Coronary artery (tissue), 2 donors: ENCODE results near the gene KCNMB2.

Source experiments
- DNase-seq: peaks from one replicate; pipeline ENCODE4 v3.0.0-alpha.2; 2017; ENCODE audit warnings: low spot score
- H3K27ac ChIP-seq, 2 donors: fragments of 200-600 bp; sonication (generic); one replicate each; pipeline ENCODE4 v1.5.1; 2016 to 2019
- H3K4me3 ChIP-seq: fragments of 200-600 bp; sonication (generic); 2 replicates; pipeline ENCODE4 v1.5.1; 2016; ENCODE audit warnings: mild to moderate bottlenecking, moderate library complexity
- CTCF ChIP-seq: fragments of 200-600 bp; sonication (generic); IDR thresholded peaks from one replicate; pipeline ENCODE4 v1.5.1; 2019; ENCODE audit warnings: antibody characterized with exemption

The KCNMB2 gene

GRCh38 chr3:178822722-178823121, 286.5 kb downstream of the KCNMB2 start:
- no peak for DNase-seq
- Histone ChIP-seq H3K27ac (peak overlapping the region; percentile 22 to 72), H3K4me3 (no peak overlapping the region)
- TF ChIP-seq CTCF: no peak

- Histone ChIP-seq H3K27ac (peak overlapping the region; percentile 22 to 72), H3K4me3 (no peak overlapping the region)
- no peak for DNase-seq
- TF ChIP-seq CTCF: no peak
These were observed 286.9 kb downstream of the KCNMB2 start for GRCh38 chr3:178823150-178823549.

- TF ChIP-seq CTCF: no peak
- no peak for DNase-seq
- Histone ChIP-seq H3K27ac (peak overlapping the region; percentile 22 to 72), H3K4me3 (no peak overlapping the region)
These were observed 287.5 kb downstream of the KCNMB2 start for GRCh38 chr3:178823591-178824246.

- no peak overlapping the region for H3K27ac ChIP-seq
- no peak for TF ChIP-seq CTCF
- DNase-seq: no peak
These were observed 290.3 kb downstream of the KCNMB2 start for GRCh38 chr3:178826435-178827123.

GRCh38 chr3:178827285-178827856, 291.1 kb downstream of the KCNMB2 start:
- no peak for TF ChIP-seq CTCF
- Histone ChIP-seq H3K27ac (no peak overlapping the region), H3K4me3 (no peak overlapping the region)
- no peak for DNase-seq

More at GRCh38 chr3:178826435-178827123, 290.3 kb downstream of the KCNMB2 start:
- H3K4me3 ChIP-seq: no peak overlapping the region

- Histone ChIP-seq H3K27ac (no peak overlapping the region), H3K4me3 (no peak overlapping the region)
- no peak for TF ChIP-seq CTCF
- no peak for DNase-seq
These were observed 297.5 kb downstream of the KCNMB2 start for GRCh38 chr3:178833695-178834094.
